B cell (primary cell): Measurements from ENCODE around the gene C16orf86. TPM values are rescaled to one million over a fixed set of nuclear protein-coding genes. Genes with fewer than 3 reads are reported as not detected.

ENCODE experiments used
- ATAC-seq: fragments of 200-7000 bp; cut with Tn5 transposase; one replicate; pipeline ENCODE4 v1.10.0; 2021; ENCODE audit warnings: low read depth, mild to moderate bottlenecking, moderate number of reproducible peaks, moderate library complexity
- CTCF ChIA-PET: fragments of 350-600 bp; sonication (Branson Sonifier 250); formaldehyde crosslinking; loops from one replicate; lab custom pipeline; 2021; ENCODE audit warnings: antibody characterized with exemption, inconsistent platforms; lab: Charles Lee
- POLR2A ChIA-PET: fragments of 350-600 bp; sonication (Branson Sonifier 250); formaldehyde crosslinking; loops from one replicate; lab custom pipeline; 2021; ENCODE audit warnings: antibody characterized with exemption; lab: Charles Lee
- DNase-seq: peaks from one replicate; pipeline ENCODE4 v3.0.0; 2013
- H2AFZ ChIP-seq: 2 replicates; pipeline ENCODE4 v1.6.1; 2012; ENCODE audit warnings: mild to moderate bottlenecking, low read depth, low read length; ENCODE audit not compliant: insufficient read depth, poor library complexity, severe bottlenecking
- H3K27ac ChIP-seq, 2 donors: 1 replicate in 1 of 2; 2 replicates in 1 of 2; pipeline ENCODE4 v1.5.1; 2012 to 2013; ENCODE audit warnings: low read length in 2 of 2, mild to moderate bottlenecking in 2 of 2, moderate library complexity in 1 of 2
- H3K27me3 ChIP-seq, 4 experiments: fragments of 200-600 bp in 1 of 4; sonication (generic) in 1 of 4; replicated peaks in 1 of 4; 1 replicate in 2 of 4; 2 replicates in 2 of 4; pipeline versions ENCODE4 v1.6.1 to v1.7.0; 2013 to 2016; ENCODE audit warnings: low read length in 3 of 4, mild to moderate bottlenecking in 2 of 4, mixed read lengths in 1 of 4, moderate library complexity in 1 of 4; ENCODE audit not compliant: insufficient read depth in 4 of 4, control insufficient read depth in 3 of 4; ENCODE audit errors: control extremely low read depth in 1 of 4
- H3K36me3 ChIP-seq, 2 experiments: replicated peaks in 1 of 2; 1 replicate in 1 of 2; 2 replicates in 1 of 2; pipeline versions ENCODE4 v1.6.1 to v1.7.1; 2013; ENCODE audit warnings: low read length in 1 of 2; ENCODE audit not compliant: insufficient read depth in 2 of 2, control insufficient read depth in 1 of 2; ENCODE audit errors: control extremely low read depth in 1 of 2, extremely low read depth in 1 of 2
- H3K4me1 ChIP-seq, 2 donors: fragments of 200-600 bp in 1 of 2; sonication (generic) in 1 of 2; 1 replicate in 1 of 2; 2 replicates in 1 of 2; pipeline versions ENCODE4 v1.5.1 to v1.6.1; 2013 to 2017; ENCODE audit warnings: low read length in 2 of 2; ENCODE audit not compliant: control insufficient read depth in 2 of 2, insufficient read depth in 2 of 2
- H3K4me2 ChIP-seq: replicated peaks from 2 replicates; pipeline ENCODE3; 2012; ENCODE audit warnings: mild to moderate bottlenecking, low read depth, low read length; ENCODE audit not compliant: poor library complexity, severe bottlenecking
- H3K4me3 ChIP-seq, 5 experiments: fragments of 200-600 bp in 1 of 5; sonication (generic) in 1 of 5; 1 replicate in 3 of 5; 2 replicates in 2 of 5; pipeline versions ENCODE4 v1.5.1 to v1.7.0; 2011 to 2016; ENCODE audit warnings: low read length in 4 of 5, mild to moderate bottlenecking in 4 of 5, low read depth in 2 of 5, control low read depth in 1 of 5, moderate library complexity in 1 of 5; ENCODE audit not compliant: insufficient read depth in 1 of 5; ENCODE audit errors: control extremely low read depth in 1 of 5, extremely low read depth in 1 of 5
- H3K79me2 ChIP-seq: fragments of 200-600 bp; sonication (generic); one replicate; pipeline ENCODE4 v1.6.0; 2016; ENCODE audit warnings: low read length; ENCODE audit not compliant: control insufficient read depth, insufficient read depth
- H3K9ac ChIP-seq: fragments of 200-600 bp; sonication (generic); 2 replicates; pipeline ENCODE4 v1.6.1; 2017; ENCODE audit warnings: mild to moderate bottlenecking, low read length, moderate library complexity
- H3K9me3 ChIP-seq, 3 donors: one replicate each; pipeline versions ENCODE4 v1.6.1 to v1.7.1; 2013; ENCODE audit warnings: low read length in 2 of 3; ENCODE audit not compliant: control insufficient read depth in 2 of 3, insufficient read depth in 1 of 3; ENCODE audit errors: control extremely low read depth in 1 of 3
- H4K20me1 ChIP-seq: 2 replicates; pipeline ENCODE4 v1.6.0; 2012; ENCODE audit warnings: mild to moderate bottlenecking, low read length; ENCODE audit not compliant: insufficient read depth, control insufficient read depth, poor library complexity, severe bottlenecking
- H3K27ac Mint-ChIP-seq: one replicate; pipeline ENCODE4 v1.8.0; 2021; ENCODE audit warnings: mixed read lengths
- H3K27me3 Mint-ChIP-seq: one replicate; pipeline ENCODE4 v1.8.0; 2021; ENCODE audit warnings: mixed read lengths
- H3K4me1 Mint-ChIP-seq: one replicate; pipeline ENCODE4 v1.8.0; 2021; ENCODE audit warnings: mixed read lengths
- H3K4me3 Mint-ChIP-seq: one replicate; pipeline ENCODE4 v1.8.0; 2021; ENCODE audit warnings: mixed read lengths
- H3K9me3 Mint-ChIP-seq: one replicate; pipeline ENCODE4 v1.8.0; 2022; ENCODE audit warnings: mixed read lengths; ENCODE audit not compliant: insufficient read depth
- EZH2 ChIP-seq: IDR thresholded peaks from 2 replicates; pipeline ENCODE4 v1.6.1; 2012; ENCODE audit warnings: borderline replicate concordance, low read depth, mild to moderate bottlenecking, moderate library complexity, low read length; ENCODE audit not compliant: insufficient read depth, poor library complexity, severe bottlenecking
- WGBS: methylation state at CpG from one replicate; pipeline ENCODE4 v1.1.5; 2013; ENCODE audit warnings: missing lambda C conversion rate; ENCODE audit not compliant: insufficient coverage; 5-methylcytosine and 5-hydroxymethylcytosine counted together
- intact Hi-C: fragments of 100-400 bp; cut with micrococcal nuclease; formaldehyde crosslinking; loops from one replicate; pipeline ENCODE4 v1.10.0; 2022
- polyA plus RNA-seq: library from polyadenylated mRNA; depleted of rRNA; stranded (reverse); fragments of >200 nt; gene quantifications from 2 replicates; pipeline ENCODE4 v1.2.3, GENCODE V29; 2012
- total RNA-seq, 2 donors: library from RNA; stranded (reverse); fragments of 120-200 nt in 1 of 2; gene quantifications; 1 replicate in 1 of 2; 2 replicates in 1 of 2; pipeline versions ENCODE4 v1.2.3 to v1.2.4, GENCODE V29; 2013 to 2022
- TF ChIP-seq, protein P1 (sequence below): fragments of 200-600 bp; IDR thresholded peaks from one replicate; pipeline ENCODE4 v1.8.0; 2022; ENCODE audit warnings: antibody characterized with exemption, mild to moderate bottlenecking

Gene C16orf86
- total and polyA plus RNA-seq, 2 donors (not counting 1 experiment from before 2014, with no cell fraction given) = 9.9 to 18.0 TPM

DNA sequence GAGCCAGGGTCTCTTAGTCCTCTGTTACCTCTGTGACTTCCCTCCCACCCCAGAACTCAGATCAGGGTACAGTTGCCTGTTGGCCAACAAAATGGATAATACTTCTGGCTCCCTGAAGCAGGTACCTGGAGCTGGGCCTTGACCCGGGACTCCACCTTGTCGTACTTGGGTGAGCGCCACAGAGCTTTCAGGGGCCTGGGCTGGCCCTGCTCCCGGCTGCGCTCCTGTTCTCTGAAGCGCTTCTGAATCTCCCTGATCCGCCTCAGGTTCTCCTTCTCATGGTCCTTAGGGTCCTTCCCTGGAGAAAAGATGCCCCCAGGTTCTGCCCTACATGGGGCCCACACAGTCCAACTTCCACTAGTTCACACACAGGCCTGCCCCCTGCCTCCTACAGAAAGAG, 1.7 kb upstream of the C16orf86 start:
- peaks cover 10% of the 10 kb centered on the region for H3K79me2 ChIP-seq
- H3K4me3 Mint-ChIP-seq = peak overlapping the region; percentile 61
- H3K9ac ChIP-seq = no peak overlapping the region
- H3K36me3 ChIP-seq = peaks cover 0 to 3% of the 10 kb centered on the region in 2 experiments
- H3K4me1 Mint-ChIP-seq = peaks cover 48% of the 10 kb centered on the region
- ChIA-PET POLR2A (interaction anchor here (0.8 to 1.2 kb wide), 2 partner anchors 28 to 124 kb away, joined by 3 to 4 read pairs; no protein-coding TSS in a partner anchor), CTCF (interaction anchor here (1.0 to 11.7 kb wide), 8 partner anchors 20 to 376 kb away, joined by 3 to 136 read pairs (median 8); partner anchors contain the start of genes ATP6V0D1 and CARMIL2)
- no peak overlapping the region for H3K27ac ChIP-seq
- TF ChIP-seq EZH2 = no peak
- TF ChIP-seq, protein P1, sequence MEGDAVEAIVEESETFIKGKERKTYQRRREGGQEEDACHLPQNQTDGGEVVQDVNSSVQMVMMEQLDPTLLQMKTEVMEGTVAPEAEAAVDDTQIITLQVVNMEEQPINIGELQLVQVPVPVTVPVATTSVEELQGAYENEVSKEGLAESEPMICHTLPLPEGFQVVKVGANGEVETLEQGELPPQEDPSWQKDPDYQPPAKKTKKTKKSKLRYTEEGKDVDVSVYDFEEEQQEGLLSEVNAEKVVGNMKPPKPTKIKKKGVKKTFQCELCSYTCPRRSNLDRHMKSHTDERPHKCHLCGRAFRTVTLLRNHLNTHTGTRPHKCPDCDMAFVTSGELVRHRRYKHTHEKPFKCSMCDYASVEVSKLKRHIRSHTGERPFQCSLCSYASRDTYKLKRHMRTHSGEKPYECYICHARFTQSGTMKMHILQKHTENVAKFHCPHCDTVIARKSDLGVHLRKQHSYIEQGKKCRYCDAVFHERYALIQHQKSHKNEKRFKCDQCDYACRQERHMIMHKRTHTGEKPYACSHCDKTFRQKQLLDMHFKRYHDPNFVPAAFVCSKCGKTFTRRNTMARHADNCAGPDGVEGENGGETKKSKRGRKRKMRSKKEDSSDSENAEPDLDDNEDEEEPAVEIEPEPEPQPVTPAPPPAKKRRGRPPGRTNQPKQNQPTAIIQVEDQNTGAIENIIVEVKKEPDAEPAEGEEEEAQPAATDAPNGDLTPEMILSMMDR = no peak
- intact Hi-C loops = loop anchor here (10.0 kb wide), 2 partner anchors 420 to 1470 kb away; partner anchors contain the start of genes CHTF8, FHOD1, SLC9A5 and UTP4
- no peaks in the 10 kb centered on the region for H4K20me1 ChIP-seq
- 100% methylated on average over 7 of the region's 7 CpGs for WGBS
- ATAC-seq (no peak), DNase-seq (peak; percentile 21)
- H3K9me3 Mint-ChIP-seq = no peaks in the 10 kb centered on the region
- H3K4me3 ChIP-seq = no peak overlapping the region
- no peaks in the 10 kb centered on the region for H3K27me3 Mint-ChIP-seq
- H3K27me3 ChIP-seq = no peaks in the 10 kb centered on the region
- H2AFZ ChIP-seq = no peak overlapping the region
- no peak overlapping the region for H3K4me2 ChIP-seq
- H3K4me1 ChIP-seq = peaks cover 40 to 49% of the 10 kb centered on the region in 2 donors
- H3K9me3 ChIP-seq = no peaks in the 10 kb centered on the region
- H3K27ac Mint-ChIP-seq = peak overlapping the region; percentile 57

DNA sequence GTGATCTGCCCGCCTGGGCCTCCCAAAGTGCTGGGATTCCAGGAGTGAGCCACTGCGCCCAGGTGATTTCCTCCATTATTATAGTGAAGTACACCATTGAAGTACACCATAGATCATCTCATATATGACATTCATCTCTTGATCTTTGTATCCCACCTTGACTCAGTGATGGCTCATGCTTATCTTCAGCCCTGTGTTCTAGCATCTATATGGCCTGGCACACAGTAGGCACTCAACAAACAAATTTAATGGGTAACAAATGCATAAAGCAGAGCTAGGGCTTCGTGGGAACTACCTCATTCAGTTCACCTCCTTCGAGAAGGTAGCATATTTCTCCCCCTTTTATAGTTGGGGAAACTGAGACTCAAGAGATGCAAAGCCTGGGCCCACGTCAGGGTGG, 1.0 kb upstream of the C16orf86 start:
- peak overlapping the region; percentile 99 for H3K4me2 ChIP-seq
- no peaks in the 10 kb centered on the region for H3K9me3 ChIP-seq
- H3K27me3 ChIP-seq = no peaks in the 10 kb centered on the region
- Mint-ChIP-seq H3K4me1 (peaks cover 49% of the 10 kb centered on the region), H3K4me3 (peak overlapping the region; percentile 78), H3K9me3 (no peaks in the 10 kb centered on the region), H3K27me3 (no peaks in the 10 kb centered on the region), H3K27ac (peak overlapping the region; percentile 73)
- 81% methylated on average over 3 of the region's 5 CpGs for WGBS
- CTCF ChIA-PET = interaction anchor here (0.6 to 11.7 kb wide), 9 partner anchors 18 to 375 kb away, joined by 3 to 136 read pairs (median 13); partner anchors contain the start of genes ATP6V0D1, CARMIL2 and CTCF
- intact Hi-C loops = loop anchor here (10.0 kb wide), 2 partner anchors 421 to 1469 kb away; partner anchors contain the start of genes CHTF8, FHOD1, SLC9A5 and UTP4
- no peak overlapping the region for H3K9ac ChIP-seq
- peak overlapping the region; percentile 100 for H2AFZ ChIP-seq
- TF ChIP-seq EZH2 = no peak
- TF ChIP-seq, protein P1 = no peak
- DNase-seq = no peak
- peaks cover 40 to 51% of the 10 kb centered on the region in 2 donors for H3K4me1 ChIP-seq
- H4K20me1 ChIP-seq = no peaks in the 10 kb centered on the region
- no peak for ATAC-seq
- POLR2A ChIA-PET = interaction anchor here (0.8 to 1.2 kb wide), 2 partner anchors 27 to 125 kb away, joined by 3 to 4 read pairs; no protein-coding TSS in a partner anchor
- peaks cover 0 to 3% of the 10 kb centered on the region in 2 experiments for H3K36me3 ChIP-seq
- no peak overlapping the region for H3K27ac ChIP-seq
- H3K79me2 ChIP-seq = peaks cover 9% of the 10 kb centered on the region
- H3K4me3 ChIP-seq = peak overlapping the region in 1 of 5 experiments; percentile 91
